Kidney epithelial cell (primary cell): ENCODE measurements around the gene EBF4. TPM values are rescaled to one million over a fixed set of nuclear protein-coding genes. Genes with fewer than 3 reads are reported as not detected.

Source experiments
- DNase-seq: peaks from one replicate; pipeline ENCODE4 v3.0.0-alpha.2; 2010; ENCODE audit warnings: low read depth
- H3K27me3 ChIP-seq: 2 replicates; pipeline ENCODE4 v1.6.0; 2011; ENCODE audit warnings: low read length; ENCODE audit not compliant: control insufficient read depth, insufficient read depth
- H3K36me3 ChIP-seq: 2 replicates; pipeline ENCODE4 v1.5.1; 2011; ENCODE audit warnings: low read length; ENCODE audit not compliant: control insufficient read depth, insufficient read depth
- H3K4me3 ChIP-seq: 2 replicates; pipeline ENCODE4 v1.5.1; 2011; ENCODE audit warnings: low read depth, mild to moderate bottlenecking, control low read depth, low read length
- CTCF ChIP-seq: IDR thresholded peaks from 2 replicates; pipeline ENCODE4 v1.5.1; 2011; ENCODE audit warnings: mild to moderate bottlenecking, moderate library complexity, low read length, control low read depth, inconsistent platforms; ENCODE audit not compliant: insufficient read depth, poor library complexity, severe bottlenecking
- total RNA-seq: library from RNA; depleted of rRNA; stranded (reverse); fragments of >200 nt; gene quantifications from 2 replicates; pipeline ENCODE4 v1.2.3, GENCODE V29; 2015

EBF4 gene
- total RNA-seq, 1 donor from 2014 or later: 8.1 TPM

- TF ChIP-seq CTCF: no peak
- no peaks in the 10 kb centered on the region for H3K36me3 ChIP-seq
- no peak overlapping the region for H3K4me3 ChIP-seq
- H3K27me3 ChIP-seq: peaks cover 27% of the 10 kb centered on the region
- no peak for DNase-seq
Observed at GRCh38 chr20:2687514-2687913, 5.1 kb upstream of the EBF4 start.

- DNase-seq: no peak
- peaks cover 27% of the 10 kb centered on the region for H3K27me3 ChIP-seq
- peak; percentile 71 for TF ChIP-seq CTCF
- H3K4me3 ChIP-seq: no peak overlapping the region
- H3K36me3 ChIP-seq: no peaks in the 10 kb centered on the region
Observed at GRCh38 chr20:2688041-2688591, 4.5 kb upstream of the EBF4 start.

GRCh38 chr20:2690213-2690612 lies 2.4 kb upstream of the EBF4 start:
- Histone ChIP-seq H3K4me3 (no peak overlapping the region), H3K27me3 (peaks cover 45% of the 10 kb centered on the region), H3K36me3 (no peaks in the 10 kb centered on the region)
- no peak for TF ChIP-seq CTCF
- no peak for DNase-seq

- no peaks in the 10 kb centered on the region for H3K36me3 ChIP-seq
- H3K27me3 ChIP-seq: peaks cover 50% of the 10 kb centered on the region
- H3K4me3 ChIP-seq: no peak overlapping the region
- no peak for DNase-seq
- TF ChIP-seq CTCF: no peak
Observed at GRCh38 chr20:2690718-2691117, 1.9 kb upstream of the EBF4 start.

GRCh38 chr20:2691127-2691526 lies 1.5 kb upstream of the EBF4 start:
- Histone ChIP-seq H3K4me3 (no peak overlapping the region), H3K27me3 (peaks cover 51% of the 10 kb centered on the region), H3K36me3 (no peaks in the 10 kb centered on the region)
- no peak for DNase-seq
- TF ChIP-seq CTCF: no peak

- Histone ChIP-seq H3K27me3 (peaks cover 54% of the 10 kb centered on the region), H3K4me3 (no peak overlapping the region), H3K36me3 (no peaks in the 10 kb centered on the region)
- TF ChIP-seq CTCF: no peak
- DNase-seq: no peak
Observed at GRCh38 chr20:2691663-2692035, 931 bp upstream of the EBF4 start.
